K562 (cell line): ENCODE results near the gene PRKAA1. TPM values are rescaled to one million over a fixed set of nuclear protein-coding genes. Genes with fewer than 3 reads are reported as not detected.

Source experiments
- CC2D1A ChIP-seq: fragments of 450-650 bp; IDR thresholded peaks from 2 replicates; pipeline ENCODE4 v1.6.1; 2017; ENCODE audit warnings: mild to moderate bottlenecking
- FOXM1 ChIP-seq, 2 experiments: fragments of 450-650 bp in 1 of 2; sonication (generic) in 1 of 2; formaldehyde crosslinking in 1 of 2; IDR thresholded peaks; 2 replicates each; pipeline versions ENCODE4 v1.6.1 to v1.9.0; 2017 to 2022; ENCODE audit warnings: low read depth in 2 of 2, mild to moderate bottlenecking in 2 of 2, missing genetic modification reagents in 1 of 2, moderate library complexity in 1 of 2
- MAZ ChIP-seq, 2 experiments: fragments of 450-650 bp in 1 of 2; sonication (generic) in 1 of 2; formaldehyde crosslinking; IDR thresholded peaks in 1 of 2; conservative IDR thresholded peaks in 1 of 2; 2 replicates each; pipeline versions ENCODE4 v1.4.0 to v1.5.0; 2020; ENCODE audit warnings: mild to moderate bottlenecking in 1 of 2, missing genetic modification reagents in 1 of 2
- NEUROD1 ChIP-seq: fragments of 150-350 bp; IDR thresholded peaks from 2 replicates; pipeline ENCODE4 v1.6.1; 2014; ENCODE audit warnings: borderline replicate concordance, low read length, low read depth; ENCODE audit not compliant: partially characterized antibody
- NFIX ChIP-seq: fragments of 250-450 bp; sonication (Bioruptor Pico); IDR thresholded peaks from 2 replicates; pipeline ENCODE4 v1.4.0; 2020; ENCODE audit warnings: low read depth, mild to moderate bottlenecking, moderate library complexity
- PTBP1 ChIP-seq: fragments of 200-400 bp; formaldehyde crosslinking; IDR thresholded peaks from 2 replicates; pipeline ENCODE4 v1.6.1; 2017; ENCODE audit warnings: low read depth, low read length
- PTTG1 ChIP-seq: fragments of 450-650 bp; IDR thresholded peaks from 2 replicates; pipeline ENCODE4 v1.6.1; 2016; ENCODE audit warnings: low read depth, mild to moderate bottlenecking, missing genetic modification characterization, missing compliant biosample characterization
- RBFOX2 ChIP-seq: fragments of 200-400 bp; formaldehyde crosslinking; IDR thresholded peaks from 2 replicates; pipeline ENCODE4 v1.6.1; 2017; ENCODE audit warnings: low read depth, mild to moderate bottlenecking, low read length, moderate library complexity
- RFX1 ChIP-seq: fragments of 450-650 bp; IDR thresholded peaks from 2 replicates; pipeline ENCODE4 v1.6.1; 2016; ENCODE audit warnings: mild to moderate bottlenecking, moderate library complexity
- RHOXF2B ChIP-seq: fragments of 250-450 bp; sonication (Bioruptor Pico); conservative IDR thresholded peaks from 2 replicates; pipeline ENCODE4 v1.5.1; 2021
- RNF2 ChIP-seq: sonication (generic); IDR thresholded peaks from 2 replicates; pipeline ENCODE4 v1.6.1; 2016
- ZNF143 ChIP-seq: sonication (generic); formaldehyde crosslinking; IDR thresholded peaks from 2 replicates; pipeline ENCODE4 v1.9.0; 2022; ENCODE audit warnings: mild to moderate bottlenecking, missing genetic modification reagents
- ZNF384 ChIP-seq: IDR thresholded peaks from 2 replicates; pipeline ENCODE4 v1.6.1; 2012; ENCODE audit warnings: low read depth, low read length, improper control_type of control experiment
- ZNF778 ChIP-seq: fragments of 450-650 bp; formaldehyde crosslinking; IDR thresholded peaks from 2 replicates; pipeline ENCODE4 v1.4.0; 2020; ENCODE audit warnings: mild to moderate bottlenecking, moderate library complexity
- polyA plus RNA-seq, 8 experiments: library from polyadenylated mRNA; depleted of rRNA in 4 of 8; stranded (reverse) in 5 of 8; unstranded in 3 of 8; fragments of >200 nt; fragmentation: Nextera tagmentation in 2 of 8; fragmentation: Illumina TruSeq in 1 of 8; extraction: Ambion mirVana in 2 of 8; extraction: Trizol in 1 of 8; gene quantifications; 2 replicates each; pipeline versions ENCODE4 v1.2.1 to v1.2.3, GENCODE V29; 2011 to 2014; ENCODE audit warnings: inconsistent platforms in 1 of 8, missing spikeins in 1 of 8
- total RNA-seq, 7 experiments: library from RNA; depleted of rRNA in 6 of 7; stranded (reverse); fragments of >200 nt in 6 of 7; fragmentation: Illumina TruSeq in 2 of 7; extraction: Trizol in 2 of 7; gene quantifications; 2 replicates each; pipeline versions ENCODE4 v1.2.1 to v1.2.3, GENCODE V29; 2011 to 2021; ENCODE audit warnings: low replicate concordance in 1 of 7
- TF ChIP-seq, protein P1 (sequence below), 2 experiments: fragments of 450-650 bp in 1 of 2; sonication (generic) in 1 of 2; formaldehyde crosslinking in 1 of 2; IDR thresholded peaks; 2 replicates each; pipeline versions ENCODE4 v1.7.1 to v1.9.0; 2016 to 2022; ENCODE audit warnings: inconsistent platforms in 1 of 2, mild to moderate bottlenecking in 1 of 2, missing genetic modification reagents in 1 of 2
- TF ChIP-seq, protein P2 (sequence below): sonication (generic); formaldehyde crosslinking; IDR thresholded peaks from 2 replicates; pipeline ENCODE4 v1.8.0; 2022; ENCODE audit warnings: mild to moderate bottlenecking, missing genetic modification reagents

PRKAA1 gene
- total and polyA plus RNA-seq, 9 of the 15 experiments (the other 6 are each of a cell fraction or from before 2014, with no cell fraction given) = 24.5 to 84.0 (median 51.4) TPM

DNA sequence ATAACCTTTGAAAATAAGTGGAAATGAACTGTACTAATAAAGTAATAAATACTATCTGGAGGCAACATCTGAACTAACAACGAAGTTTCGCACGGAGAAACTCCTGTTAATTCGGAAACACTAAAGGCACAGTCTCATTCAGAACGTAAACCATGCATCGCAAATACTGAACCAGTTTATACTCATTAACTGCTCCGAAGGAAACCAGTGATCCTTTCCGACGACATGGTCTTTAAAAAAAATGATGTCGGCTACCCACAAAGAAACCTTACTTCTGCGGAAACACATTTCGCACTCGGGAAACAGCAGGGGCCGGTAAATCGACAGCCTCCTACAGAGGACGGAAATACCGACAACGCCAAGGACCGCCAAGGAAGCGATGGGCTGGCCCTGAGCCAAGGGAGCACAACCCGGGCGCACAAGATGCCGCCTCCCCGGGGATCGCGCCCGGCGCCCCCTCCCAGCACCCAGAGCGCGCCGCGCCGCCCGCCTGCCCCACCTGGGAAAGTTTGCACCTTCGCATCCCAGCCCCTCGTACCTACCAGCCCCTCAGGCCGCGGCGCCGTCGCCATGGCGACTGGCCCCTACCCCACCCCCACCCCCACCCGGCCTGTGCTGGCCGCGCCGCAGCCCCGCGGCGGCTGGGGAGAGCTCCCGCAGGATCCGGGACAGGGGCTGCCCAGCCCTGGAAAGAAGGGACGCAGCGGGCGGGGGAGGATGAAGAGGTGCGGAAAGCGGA lies 732 bp downstream of the PRKAA1 start (continued):
- TF ChIP-seq, protein P1, sequence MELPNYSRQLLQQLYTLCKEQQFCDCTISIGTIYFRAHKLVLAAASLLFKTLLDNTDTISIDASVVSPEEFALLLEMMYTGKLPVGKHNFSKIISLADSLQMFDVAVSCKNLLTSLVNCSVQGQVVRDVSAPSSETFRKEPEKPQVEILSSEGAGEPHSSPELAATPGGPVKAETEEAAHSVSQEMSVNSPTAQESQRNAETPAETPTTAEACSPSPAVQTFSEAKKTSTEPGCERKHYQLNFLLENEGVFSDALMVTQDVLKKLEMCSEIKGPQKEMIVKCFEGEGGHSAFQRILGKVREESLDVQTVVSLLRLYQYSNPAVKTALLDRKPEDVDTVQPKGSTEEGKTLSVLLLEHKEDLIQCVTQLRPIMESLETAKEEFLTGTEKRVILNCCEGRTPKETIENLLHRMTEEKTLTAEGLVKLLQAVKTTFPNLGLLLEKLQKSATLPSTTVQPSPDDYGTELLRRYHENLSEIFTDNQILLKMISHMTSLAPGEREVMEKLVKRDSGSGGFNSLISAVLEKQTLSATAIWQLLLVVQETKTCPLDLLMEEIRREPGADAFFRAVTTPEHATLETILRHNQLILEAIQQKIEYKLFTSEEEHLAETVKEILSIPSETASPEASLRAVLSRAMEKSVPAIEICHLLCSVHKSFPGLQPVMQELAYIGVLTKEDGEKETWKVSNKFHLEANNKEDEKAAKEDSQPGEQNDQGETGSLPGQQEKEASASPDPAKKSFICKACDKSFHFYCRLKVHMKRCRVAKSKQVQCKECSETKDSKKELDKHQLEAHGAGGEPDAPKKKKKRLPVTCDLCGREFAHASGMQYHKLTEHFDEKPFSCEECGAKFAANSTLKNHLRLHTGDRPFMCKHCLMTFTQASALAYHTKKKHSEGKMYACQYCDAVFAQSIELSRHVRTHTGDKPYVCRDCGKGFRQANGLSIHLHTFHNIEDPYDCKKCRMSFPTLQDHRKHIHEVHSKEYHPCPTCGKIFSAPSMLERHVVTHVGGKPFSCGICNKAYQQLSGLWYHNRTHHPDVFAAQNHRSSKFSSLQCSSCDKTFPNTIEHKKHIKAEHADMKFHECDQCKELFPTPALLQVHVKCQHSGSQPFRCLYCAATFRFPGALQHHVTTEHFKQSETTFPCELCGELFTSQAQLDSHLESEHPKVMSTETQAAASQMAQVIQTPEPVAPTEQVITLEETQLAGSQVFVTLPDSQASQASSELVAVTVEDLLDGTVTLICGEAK (IDR thresholded peaks at IDR 0.05) = peak; percentile 30; the same call in 1 of the 2 replicates
- TF ChIP-seq, protein P1 (CRISPR knock-in tag; IDR thresholded peaks at IDR 0.05) = no peak
- peak in 1 of 2 experiments; percentile 24; a peak in 3 of 4 replicates for TF ChIP-seq MAZ (CRISPR knock-in tag; conservative IDR thresholded peaks at IDR 0.05 in 1 of 2, IDR thresholded peaks at IDR 0.05 in 1 of 2)
- no peak for TF ChIP-seq FOXM1 (IDR thresholded peaks at IDR 0.05; ENCODE audit: low read depth)
- TF ChIP-seq FOXM1 (CRISPR knock-in tag; IDR thresholded peaks at IDR 0.05; ENCODE audit: low read depth) = no peak
- peak; percentile 81 for TF ChIP-seq RFX1
- no peak for TF ChIP-seq CC2D1A
- peak; percentile 48; the same call in 1 of the 2 replicates for TF ChIP-seq RNF2
- TF ChIP-seq, protein P2, sequence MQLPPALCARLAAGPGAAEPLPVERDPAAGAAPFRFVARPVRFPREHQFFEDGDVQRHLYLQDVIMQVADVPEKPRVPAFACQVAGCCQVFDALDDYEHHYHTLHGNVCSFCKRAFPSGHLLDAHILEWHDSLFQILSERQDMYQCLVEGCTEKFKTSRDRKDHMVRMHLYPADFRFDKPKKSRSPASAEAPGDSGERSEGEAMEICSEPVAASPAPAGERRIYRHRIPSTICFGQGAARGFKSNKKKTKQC = 0 out of 2 replicates have a peak, but pooled peaks have one; percentile 8
- peak; percentile 44; the same call in 1 of the 2 replicates for TF ChIP-seq NFIX (CRISPR knock-in tag)
- no peak for TF ChIP-seq PTTG1 (tag)
- TF ChIP-seq ZNF778 (CRISPR knock-in tag) = no peak
- TF ChIP-seq PTBP1 = no peak
- no peak for TF ChIP-seq RBFOX2
- no peak for TF ChIP-seq RHOXF2B (CRISPR knock-in tag)
- TF ChIP-seq NEUROD1 = no peak
- TF ChIP-seq ZNF384 = no peak
- no peak for TF ChIP-seq ZNF143 (CRISPR knock-in tag)
